ENCODE measurements around the gene TGM6. TPM values are rescaled to one million over a fixed set of nuclear protein-coding genes. Genes with fewer than 3 reads are reported as not detected.

The TGM6 gene
- total and polyA plus RNA-seq, 9 of the 15 experiments (the other 6 are each of a cell fraction or from before 2014, with no cell fraction given): not detected

DNA sequence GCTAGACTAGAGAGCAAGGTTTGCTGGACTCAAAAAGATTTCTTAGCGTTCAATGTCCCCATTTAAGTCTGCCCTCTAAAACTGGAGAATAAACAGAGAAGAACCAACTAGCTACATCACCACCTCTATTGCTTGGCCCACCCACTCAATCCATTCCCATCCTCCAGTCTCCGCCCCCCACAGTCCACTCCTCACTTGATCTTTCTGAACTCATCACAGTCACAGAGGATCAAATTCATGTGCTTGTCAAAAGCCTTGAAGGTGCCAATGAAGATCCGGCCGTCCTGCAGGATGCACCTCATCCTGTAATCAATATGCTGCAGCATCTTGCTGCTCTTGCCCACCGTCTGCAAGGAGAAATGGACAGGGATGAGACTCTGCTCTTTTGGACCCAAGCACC, 86.7 kb downstream of the TGM6 start:
- CTCF ChIA-PET (ENCODE audit: low intra/inter-chr PET ratio): no interaction called here
- in situ Hi-C loops (cut with MboI) (loop anchor here (10.0 kb wide), 1 partner anchor 177 kb away; no protein-coding TSS in a partner anchor), intact Hi-C loops (cut with micrococcal nuclease) (loop anchor here (5.0 kb wide), 1 partner anchor 185 kb away; the partner anchor contains the start of gene NOP56)
- H3K9ac ChIP-seq (ENCODE audit: insufficient read depth in 1 of 2, low read depth in 2 of 2, low read length in 2 of 2): peak overlapping the region in 1 of 2 experiments; percentile 26; a peak in 1 of 4 replicates
- peaks cover 35% of the 10 kb centered on the region for H4K20me1 ChIP-seq (replicated peaks; ENCODE audit: control insufficient read depth, insufficient read depth, low read length)
- FAIRE-seq (no peak), DNase-seq (ENCODE audit: extremely low read depth in 1 of 4, low spot score in 3 of 4) (no peak), ATAC-seq (no peak)
- no peak overlapping the region for H3K4me2 ChIP-seq (ENCODE audit: insufficient read depth, low read length)
- no peak overlapping the region for H3K4me3 ChIP-seq
- peaks cover 6 to 7% of the 10 kb centered on the region in 2 experiments; a peak in 4 of 5 replicates for H3K4me1 ChIP-seq (replicated peaks in 1 of 2; ENCODE audit: control insufficient read depth in 2 of 2, insufficient read depth in 2 of 2, low read length in 2 of 2)
- H3K27me3 ChIP-seq (ENCODE audit: control insufficient read depth in 2 of 2, insufficient read depth in 2 of 2, low read length in 2 of 2): no peaks in the 10 kb centered on the region
- POLR2A ChIA-PET: interaction anchor here (0.6 to 2.1 kb wide), 9 partner anchors 8 to 200 kb away, joined by 3 to 9 read pairs (median 4); partner anchors contain the start of gene ZNF343
- peaks cover 52% of the 10 kb centered on the region for H3K79me2 ChIP-seq (ENCODE audit: control insufficient read depth, insufficient read depth, low read length)
- H3K27ac ChIP-seq (ENCODE audit: extremely low read depth, low read depth, low read length): no peak overlapping the region
- H3K9me1 ChIP-seq (ENCODE audit: control insufficient read depth, insufficient read depth, low read length): peaks cover 10% of the 10 kb centered on the region
- no peak overlapping the region for H2AFZ ChIP-seq (ENCODE audit: low read depth, low read length)
- WGBS (ENCODE audit: insufficient coverage, low coverage, missing lambda C conversion rate): 89% methylated on average over 4 of the region's 5 CpGs
- no TSS peak for BruUV-seq (replicated peaks)
- H3K36me3 ChIP-seq (ENCODE audit: control insufficient read depth, insufficient read depth, low read length): peaks cover 74% of the 10 kb centered on the region
- H3K9me3 ChIP-seq (replicated peaks; ENCODE audit: control insufficient read depth, insufficient read depth, low read depth, low read length): no peaks in the 10 kb centered on the region
- TF ChIP-seq POLR2AphosphoS5 (IDR thresholded peaks at IDR 0.05; ENCODE audit: control insufficient read depth, insufficient read depth, low read depth, low read length) (no peak), RBFOX2 (IDR thresholded peaks at IDR 0.05; ENCODE audit: low read depth, low read length) (peak; percentile 37), HIVEP1 (CRISPR knock-in tag; IDR thresholded peaks at IDR 0.05) (no peak)

Data from K562 (cell line).